AG20443 (cell line): Measurements from ENCODE around the gene FLII.
A peak's percentile ranks its signal among the peaks of the same experiment; 100 is the strongest.
"Not testable (repeated sequence)": the region's sequence is repeated elsewhere in the genome, so short reads cannot be mapped to it uniquely, and the experiment has no call there.

Experiments
- DNase-seq: peaks from one replicate; pipeline ENCODE4 v3.0.0; 2012; ENCODE audit warnings: low spot score, mixed read lengths

The FLII gene

DNA sequence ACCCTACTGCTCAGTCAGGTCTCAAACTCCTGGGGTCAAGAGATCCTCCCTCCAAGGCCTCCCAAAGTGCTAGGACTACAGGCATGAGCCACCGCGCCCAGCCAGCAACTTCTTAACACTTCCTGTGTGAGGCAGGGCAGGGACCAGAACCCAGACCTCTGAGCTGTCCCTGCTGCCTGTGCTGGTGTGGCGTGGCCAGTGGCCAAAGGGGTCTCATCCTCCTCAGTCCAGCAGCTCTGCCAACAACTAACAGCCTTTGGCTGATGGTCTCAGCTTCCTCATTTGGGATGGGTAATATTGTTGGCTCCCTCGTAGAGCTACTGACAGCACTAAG, 34.5 kb downstream of the FLII start:
- DNase-seq: no peak

DNA sequence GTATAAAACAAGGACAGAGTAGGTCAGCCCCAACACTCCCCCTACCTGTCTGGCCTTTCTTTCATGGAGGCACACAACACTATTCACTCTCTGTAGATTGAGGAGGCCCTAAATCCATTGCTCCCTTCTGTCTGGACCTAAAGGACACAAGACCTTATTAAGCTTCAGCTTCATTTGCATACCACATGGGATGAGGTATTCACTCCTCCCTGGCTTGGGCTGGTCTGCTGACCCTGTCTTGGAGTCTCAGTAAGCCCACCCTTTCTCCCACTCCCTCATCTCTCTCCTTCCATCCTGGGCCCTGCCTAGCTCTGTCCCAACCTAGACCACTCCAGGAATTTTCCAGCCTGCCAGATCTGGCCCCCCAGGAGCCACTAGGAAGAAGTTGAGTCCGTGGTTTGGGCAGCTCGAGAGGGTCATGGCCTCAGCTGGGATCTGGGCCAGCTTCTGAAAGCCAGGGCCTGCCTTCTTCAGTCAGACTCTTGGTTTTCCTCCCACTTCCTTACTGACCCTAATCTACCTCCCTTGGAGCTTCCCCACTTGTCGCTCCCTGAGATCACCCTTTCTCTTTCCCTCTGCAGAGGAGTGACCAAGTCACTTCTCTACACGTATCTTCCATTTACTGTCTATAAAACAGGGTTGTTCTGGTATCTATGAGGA, 39.7 kb downstream of the FLII start:
- peak; percentile 66 for DNase-seq

- DNase-seq: peak; percentile 89
Observed at GRCh38 chr17:18217412-18218015, 41.0 kb downstream of the FLII start.

DNA sequence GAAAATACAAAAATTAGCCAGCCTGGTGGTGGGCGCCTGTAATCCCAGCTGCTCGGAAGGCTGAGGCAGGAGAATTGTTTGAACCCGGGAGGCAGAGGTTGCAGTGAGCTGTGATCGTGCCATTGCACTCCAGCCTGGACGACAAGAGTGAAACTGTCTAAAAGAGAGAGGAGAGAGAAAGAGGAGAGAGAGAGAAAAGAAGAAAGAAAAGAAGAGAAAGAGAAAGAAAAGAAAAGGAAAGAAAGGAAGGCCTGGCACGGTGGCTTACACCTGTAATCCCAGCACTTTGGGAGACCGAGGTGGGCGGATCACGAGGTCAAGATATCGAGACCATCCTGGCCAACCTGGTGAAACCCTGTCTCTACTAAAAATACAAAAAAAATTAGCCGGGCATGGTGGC, 41.6 kb downstream of the FLII start:
- DNase-seq: not testable (repeated sequence)

GRCh38 chr17:18213666-18214270, 44.8 kb downstream of the FLII start:
- no peak for DNase-seq

DNA sequence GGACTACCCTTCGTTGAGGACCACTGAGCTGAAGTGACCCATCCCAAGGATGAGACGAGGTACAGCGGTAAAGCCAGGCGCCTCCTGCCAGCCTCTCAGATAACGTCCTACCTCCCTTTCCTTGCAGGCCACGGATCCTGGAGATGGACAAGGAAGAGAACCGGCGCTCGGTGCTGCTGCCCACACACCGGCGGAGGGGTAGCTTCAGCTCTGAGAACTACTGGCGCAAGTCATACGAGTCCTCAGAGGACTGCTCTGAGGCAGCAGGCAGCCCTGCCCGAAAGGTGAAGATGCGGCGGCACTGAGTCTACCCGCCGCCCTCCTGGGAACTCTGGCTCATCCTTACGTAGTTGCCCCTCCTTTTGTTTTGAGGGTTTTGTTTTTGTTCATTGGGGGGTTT, 50.4 kb downstream of the FLII start:
- DNase-seq: no peak

DNA sequence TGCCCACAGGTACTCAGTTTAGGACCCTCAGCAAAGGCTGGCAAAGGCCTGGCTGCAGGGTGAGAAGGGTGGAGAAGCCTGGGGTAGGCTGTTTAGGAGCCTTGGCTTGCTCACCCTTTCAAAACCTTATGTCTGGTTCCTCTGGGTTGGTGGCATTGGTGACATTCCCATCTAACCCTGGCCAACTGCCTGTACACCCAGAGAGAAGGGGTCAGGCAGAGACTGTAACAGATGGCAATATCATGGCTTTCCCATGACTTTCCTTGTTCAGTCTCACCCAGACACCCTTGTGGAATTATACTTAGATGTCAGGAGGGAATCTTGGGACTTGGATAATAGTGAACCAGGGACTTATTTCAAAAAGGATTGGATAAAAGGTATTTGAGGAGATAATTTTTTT, 51.6 kb downstream of the FLII start:
- DNase-seq: no peak

GRCh38 chr17:18205861-18206260, 52.7 kb downstream of the FLII start:
- DNase-seq: no peak

DNA sequence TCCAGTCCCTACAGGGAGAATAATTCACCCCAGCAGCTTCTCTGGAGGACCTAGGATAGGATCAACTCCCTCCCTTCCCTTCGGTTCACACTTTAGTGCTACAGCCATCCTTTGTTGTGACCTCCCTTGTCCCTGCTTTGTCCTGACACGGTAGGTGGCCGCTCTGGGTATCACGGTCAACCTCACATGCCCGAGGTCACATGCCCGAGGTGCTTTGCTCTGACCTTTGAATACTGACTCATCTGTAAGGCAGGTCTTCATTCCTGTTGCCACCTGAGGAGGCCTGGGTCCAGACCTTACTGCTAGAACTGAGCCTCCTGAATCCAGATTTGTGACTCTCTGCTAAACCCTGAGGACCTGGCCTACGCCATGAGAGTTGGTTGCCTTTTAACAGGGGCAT, 55.2 kb downstream of the FLII start:
- no peak for DNase-seq

GRCh38 chr17:18201108-18201507, 57.4 kb downstream of the FLII start:
- no peak for DNase-seq

- DNase-seq: no peak
Observed at GRCh38 chr17:18198530-18198929, 60.0 kb downstream of the FLII start.

- no peak for DNase-seq
Observed at GRCh38 chr17:18197535-18198194, 60.9 kb downstream of the FLII start.

- DNase-seq: no peak
Observed at GRCh38 chr17:18195246-18195645, 63.3 kb downstream of the FLII start.
